ENCODE data around the gene TPD52L3. TPM values are rescaled to one million over a fixed set of nuclear protein-coding genes. Genes with fewer than 3 reads are reported as not detected.

TPD52L3 gene
- total and polyA plus RNA-seq, 2 donors from 2014 or later = not detected

- peaks cover 0 to 4% (median 3%) of the 10 kb centered on the region in 3 donors for H3K9me3 ChIP-seq (ENCODE audit: control insufficient read depth in 2 of 3, insufficient read depth in 1 of 3, low read length in 3 of 3)
- DNase-seq (no peak), FAIRE-seq (no peak)
- no peak overlapping the region for H3K4me3 ChIP-seq (ENCODE audit: low read length in 3 of 3)
- no peaks in the 10 kb centered on the region for H3K27me3 ChIP-seq (ENCODE audit: control insufficient read depth, insufficient read depth, low read length)
- H3K27ac ChIP-seq (ENCODE audit: low read depth in 2 of 2, low read length in 2 of 2) = no peak overlapping the region
- intact Hi-C loops (cut with DNase I) = no loop called here
- H3K9ac ChIP-seq (ENCODE audit: low read length in 3 of 3) = no peak overlapping the region
- TF ChIP-seq, protein P1, sequence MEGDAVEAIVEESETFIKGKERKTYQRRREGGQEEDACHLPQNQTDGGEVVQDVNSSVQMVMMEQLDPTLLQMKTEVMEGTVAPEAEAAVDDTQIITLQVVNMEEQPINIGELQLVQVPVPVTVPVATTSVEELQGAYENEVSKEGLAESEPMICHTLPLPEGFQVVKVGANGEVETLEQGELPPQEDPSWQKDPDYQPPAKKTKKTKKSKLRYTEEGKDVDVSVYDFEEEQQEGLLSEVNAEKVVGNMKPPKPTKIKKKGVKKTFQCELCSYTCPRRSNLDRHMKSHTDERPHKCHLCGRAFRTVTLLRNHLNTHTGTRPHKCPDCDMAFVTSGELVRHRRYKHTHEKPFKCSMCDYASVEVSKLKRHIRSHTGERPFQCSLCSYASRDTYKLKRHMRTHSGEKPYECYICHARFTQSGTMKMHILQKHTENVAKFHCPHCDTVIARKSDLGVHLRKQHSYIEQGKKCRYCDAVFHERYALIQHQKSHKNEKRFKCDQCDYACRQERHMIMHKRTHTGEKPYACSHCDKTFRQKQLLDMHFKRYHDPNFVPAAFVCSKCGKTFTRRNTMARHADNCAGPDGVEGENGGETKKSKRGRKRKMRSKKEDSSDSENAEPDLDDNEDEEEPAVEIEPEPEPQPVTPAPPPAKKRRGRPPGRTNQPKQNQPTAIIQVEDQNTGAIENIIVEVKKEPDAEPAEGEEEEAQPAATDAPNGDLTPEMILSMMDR (IDR thresholded peaks at IDR 0.05; ENCODE audit: borderline replicate concordance, extremely low read depth, insufficient read depth) = no peak
- no peaks in the 10 kb centered on the region for H3K4me1 ChIP-seq (ENCODE audit: control insufficient read depth in 2 of 3, insufficient read depth in 2 of 3, low read depth in 1 of 3, low read length in 3 of 3)
- H3K36me3 ChIP-seq (ENCODE audit: control insufficient read depth in 2 of 3, insufficient read depth in 3 of 3, low read length in 3 of 3) = no peaks in the 10 kb centered on the region
Observed at GRCh38 chr9:6334305-6334704, 6.1 kb downstream of the TPD52L3 start.

- Histone ChIP-seq H3K9me3 (ENCODE audit: control insufficient read depth in 2 of 3, insufficient read depth in 1 of 3, low read length in 3 of 3) (no peaks in the 10 kb centered on the region), H3K4me1 (ENCODE audit: control insufficient read depth in 2 of 3, insufficient read depth in 2 of 3, low read depth in 1 of 3, low read length in 3 of 3) (no peaks in the 10 kb centered on the region), H3K27ac (ENCODE audit: low read depth in 2 of 2, low read length in 2 of 2) (no peak overlapping the region), H3K9ac (ENCODE audit: low read length in 3 of 3) (no peak overlapping the region), H3K4me3 (ENCODE audit: low read length in 3 of 3) (no peak overlapping the region), H3K27me3 (ENCODE audit: control insufficient read depth, insufficient read depth, low read length) (no peaks in the 10 kb centered on the region), H3K36me3 (ENCODE audit: control insufficient read depth in 2 of 3, insufficient read depth in 3 of 3, low read length in 3 of 3) (no peaks in the 10 kb centered on the region)
- no peak for DNase-seq
- FAIRE-seq = no peak
- intact Hi-C loops (cut with DNase I) = no loop called here
- TF ChIP-seq, protein P1 (IDR thresholded peaks at IDR 0.05; ENCODE audit: borderline replicate concordance, extremely low read depth, insufficient read depth) = no peak
Observed at GRCh38 chr9:6348766-6349165, 20.6 kb downstream of the TPD52L3 start.

- TF ChIP-seq, protein P1 (IDR thresholded peaks at IDR 0.05; ENCODE audit: borderline replicate concordance, extremely low read depth, insufficient read depth) = no peak
- FAIRE-seq = no peak
- Histone ChIP-seq H3K4me1 (ENCODE audit: control insufficient read depth in 2 of 3, insufficient read depth in 2 of 3, low read depth in 1 of 3, low read length in 3 of 3) (peaks cover 0 to under 1% (median 0%) of the 10 kb centered on the region in 3 donors), H3K36me3 (ENCODE audit: control insufficient read depth in 2 of 3, insufficient read depth in 3 of 3, low read length in 3 of 3) (no peaks in the 10 kb centered on the region), H3K9ac (ENCODE audit: low read length in 3 of 3) (no peak overlapping the region), H3K9me3 (ENCODE audit: control insufficient read depth in 2 of 3, insufficient read depth in 1 of 3, low read length in 3 of 3) (no peaks in the 10 kb centered on the region), H3K27ac (ENCODE audit: low read depth in 2 of 2, low read length in 2 of 2) (no peak overlapping the region), H3K27me3 (ENCODE audit: control insufficient read depth, insufficient read depth, low read length) (no peaks in the 10 kb centered on the region), H3K4me3 (ENCODE audit: low read length in 3 of 3) (no peak overlapping the region)
- DNase-seq = peak in 2 of 5 donors; percentile 44 to 55
- intact Hi-C loops (cut with DNase I) = no loop called here
Observed at GRCh38 chr9:6351737-6352136, 23.6 kb downstream of the TPD52L3 start.

GRCh38 chr9:6354072-6354686 is 26.0 kb downstream of the TPD52L3 start:
- intact Hi-C loops (cut with DNase I) = no loop called here
- H3K36me3 ChIP-seq (ENCODE audit: control insufficient read depth in 2 of 3, insufficient read depth in 3 of 3, low read length in 3 of 3) = no peaks in the 10 kb centered on the region
- peaks cover 0 to 6% (median 0%) of the 10 kb centered on the region in 3 donors for H3K4me1 ChIP-seq (ENCODE audit: control insufficient read depth in 2 of 3, insufficient read depth in 2 of 3, low read depth in 1 of 3, low read length in 3 of 3)
- FAIRE-seq = no peak
- no peaks in the 10 kb centered on the region for H3K27me3 ChIP-seq (ENCODE audit: control insufficient read depth, insufficient read depth, low read length)
- no peak overlapping the region for H3K4me3 ChIP-seq (ENCODE audit: low read length in 3 of 3)
- H3K27ac ChIP-seq (ENCODE audit: low read depth in 2 of 2, low read length in 2 of 2) = no peak overlapping the region
- TF ChIP-seq, protein P1 (IDR thresholded peaks at IDR 0.05; ENCODE audit: borderline replicate concordance, extremely low read depth, insufficient read depth) = peak; percentile 59
- DNase-seq = peak in 2 of 5 donors; percentile 67 to 71
- H3K9me3 ChIP-seq (ENCODE audit: control insufficient read depth in 2 of 3, insufficient read depth in 1 of 3, low read length in 3 of 3) = no peaks in the 10 kb centered on the region
- no peak overlapping the region for H3K9ac ChIP-seq (ENCODE audit: low read length in 3 of 3)

All from kidney (tissue), 14 donors.